ENCODE measurements around the gene SCUBE1.

The SCUBE1 gene

GRCh38 chr22:43343262-43343669, at the start of gene SCUBE1:
Gene SCUBE1, minus strand, starts transcription at chr22:43343372. Its CDS starts 111 bp downstream, at chr22:43343261.
- DNase-seq (ENCODE audit: low spot score in 2 of 2) (peak; percentile 27 to 63), ATAC-seq (peak; percentile 63)
- Mint-ChIP-seq H3K27ac (no peak within 1 kb of the TSS), H3K4me3 (peak within 1 kb of the TSS; percentile 43), H3K36me3 (no peaks in the 10 kb centered on the region), H3K4me1 (peaks cover 40% of the 10 kb centered on the region), H3K9me3 (no peaks in the 10 kb centered on the region)

GRCh38 chr22:43392385-43392989, 49.3 kb upstream of the SCUBE1 start:
- no peaks in the 10 kb centered on the region for H3K36me3 Mint-ChIP-seq
- no peak for ATAC-seq
- no peak overlapping the region for H3K4me3 Mint-ChIP-seq

GRCh38 chr22:43391306-43391705, 48.1 kb upstream of the SCUBE1 start:
- Mint-ChIP-seq H3K9me3 (no peaks in the 10 kb centered on the region), H3K4me1 (peaks cover 7% of the 10 kb centered on the region), H3K4me3 (no peak overlapping the region), H3K36me3 (no peaks in the 10 kb centered on the region), H3K27ac (no peak overlapping the region)
- ATAC-seq, result no peak
- DNase-seq (ENCODE audit: low spot score in 2 of 2), result no peak

More at GRCh38 chr22:43392385-43392989, 49.3 kb upstream of the SCUBE1 start:
- no peak for DNase-seq (ENCODE audit: low spot score in 2 of 2)
- peak overlapping the region; percentile 15 for H3K27ac Mint-ChIP-seq
- peaks cover 7% of the 10 kb centered on the region for H3K4me1 Mint-ChIP-seq
- H3K9me3 Mint-ChIP-seq, result no peaks in the 10 kb centered on the region

GRCh38 chr22:43390872-43391271, 47.7 kb upstream of the SCUBE1 start:
- H3K4me3 Mint-ChIP-seq, result no peak overlapping the region
- DNase-seq (ENCODE audit: low spot score in 2 of 2) (no peak), ATAC-seq (no peak)
- no peak overlapping the region for H3K27ac Mint-ChIP-seq
- peaks cover 7% of the 10 kb centered on the region for H3K4me1 Mint-ChIP-seq
- H3K9me3 Mint-ChIP-seq, result no peaks in the 10 kb centered on the region
- no peaks in the 10 kb centered on the region for H3K36me3 Mint-ChIP-seq

- peaks cover 7% of the 10 kb centered on the region for H3K4me1 Mint-ChIP-seq
- ATAC-seq, result no peak
Measured at GRCh38 chr22:43390166-43390565, 47.0 kb upstream of the SCUBE1 start.

GRCh38 chr22:43389227-43389836, 46.2 kb upstream of the SCUBE1 start:
- peaks cover 7% of the 10 kb centered on the region for H3K4me1 Mint-ChIP-seq
- DNase-seq (ENCODE audit: low spot score in 2 of 2) (no peak), ATAC-seq (no peak)
- no peaks in the 10 kb centered on the region for H3K36me3 Mint-ChIP-seq
- no peak overlapping the region for H3K27ac Mint-ChIP-seq
- H3K9me3 Mint-ChIP-seq, result no peaks in the 10 kb centered on the region
- H3K4me3 Mint-ChIP-seq, result no peak overlapping the region

More at GRCh38 chr22:43390166-43390565, 47.0 kb upstream of the SCUBE1 start:
- Mint-ChIP-seq H3K9me3 (no peaks in the 10 kb centered on the region), H3K27ac (no peak overlapping the region), H3K36me3 (no peaks in the 10 kb centered on the region), H3K4me3 (no peak overlapping the region)
- DNase-seq (ENCODE audit: low spot score in 2 of 2), result no peak

- Mint-ChIP-seq H3K9me3 (no peaks in the 10 kb centered on the region), H3K27ac (no peak overlapping the region), H3K36me3 (no peaks in the 10 kb centered on the region), H3K4me3 (no peak overlapping the region), H3K4me1 (peaks cover 7% of the 10 kb centered on the region)
- ATAC-seq (peak; percentile 76), DNase-seq (ENCODE audit: low spot score in 2 of 2) (peak; percentile 76 to 90)
Measured at GRCh38 chr22:43388420-43388851, 45.3 kb upstream of the SCUBE1 start.

GRCh38 chr22:43387815-43388214, 44.6 kb upstream of the SCUBE1 start:
- Mint-ChIP-seq H3K27ac (no peak overlapping the region), H3K4me3 (no peak overlapping the region), H3K4me1 (peaks cover 7% of the 10 kb centered on the region), H3K9me3 (no peaks in the 10 kb centered on the region), H3K36me3 (no peaks in the 10 kb centered on the region)
- ATAC-seq, result no peak
- no peak for DNase-seq (ENCODE audit: low spot score in 2 of 2)

- no peak overlapping the region for H3K27ac Mint-ChIP-seq
- DNase-seq (ENCODE audit: low spot score in 2 of 2) (peak; percentile 55 to 83), ATAC-seq (peak; percentile 87)
- no peaks in the 10 kb centered on the region for H3K36me3 Mint-ChIP-seq
- no peak overlapping the region for H3K4me3 Mint-ChIP-seq
- H3K4me1 Mint-ChIP-seq, result peaks cover 13% of the 10 kb centered on the region
- H3K9me3 Mint-ChIP-seq, result no peaks in the 10 kb centered on the region
Measured at GRCh38 chr22:43385770-43386641, 42.8 kb upstream of the SCUBE1 start.

GRCh38 chr22:43384863-43385262, 41.7 kb upstream of the SCUBE1 start:
- H3K4me3 Mint-ChIP-seq, result no peak overlapping the region

GRCh38 chr22:43381693-43382092, 38.5 kb upstream of the SCUBE1 start:
- no peaks in the 10 kb centered on the region for H3K9me3 Mint-ChIP-seq

More at GRCh38 chr22:43384863-43385262, 41.7 kb upstream of the SCUBE1 start:
- Mint-ChIP-seq H3K27ac (no peak overlapping the region), H3K36me3 (no peaks in the 10 kb centered on the region), H3K4me1 (peaks cover 13% of the 10 kb centered on the region), H3K9me3 (no peaks in the 10 kb centered on the region)
- DNase-seq (ENCODE audit: low spot score in 2 of 2), result no peak
- ATAC-seq, result no peak

GRCh38 chr22:43377896-43378704, 34.9 kb upstream of the SCUBE1 start:
- Mint-ChIP-seq H3K9me3 (peaks cover 5% of the 10 kb centered on the region), H3K4me1 (peaks cover 33% of the 10 kb centered on the region), H3K4me3 (peak overlapping the region; percentile 33), H3K27ac (no peak overlapping the region), H3K36me3 (no peaks in the 10 kb centered on the region)
- ATAC-seq (no peak), DNase-seq (ENCODE audit: low spot score in 2 of 2) (peak in 1 of 2 donors; percentile 58)

More at GRCh38 chr22:43381693-43382092, 38.5 kb upstream of the SCUBE1 start:
- no peak for DNase-seq (ENCODE audit: low spot score in 2 of 2)
- no peak overlapping the region for H3K4me3 Mint-ChIP-seq
- H3K4me1 Mint-ChIP-seq, result peaks cover 29% of the 10 kb centered on the region
- no peak overlapping the region for H3K27ac Mint-ChIP-seq
- ATAC-seq, result peak; percentile 55
- H3K36me3 Mint-ChIP-seq, result no peaks in the 10 kb centered on the region

GRCh38 chr22:43377548-43377895, 34.4 kb upstream of the SCUBE1 start:
- Mint-ChIP-seq H3K4me3 (peak overlapping the region; percentile 33), H3K27ac (no peak overlapping the region), H3K4me1 (peaks cover 33% of the 10 kb centered on the region), H3K9me3 (peaks cover 5% of the 10 kb centered on the region), H3K36me3 (no peaks in the 10 kb centered on the region)
- DNase-seq (ENCODE audit: low spot score in 2 of 2) (no peak), ATAC-seq (no peak)

GRCh38 chr22:43376765-43377547, 33.8 kb upstream of the SCUBE1 start:
- Mint-ChIP-seq H3K36me3 (no peaks in the 10 kb centered on the region), H3K27ac (no peak overlapping the region), H3K4me3 (peak overlapping the region; percentile 33), H3K9me3 (peaks cover 5% of the 10 kb centered on the region), H3K4me1 (peaks cover 33% of the 10 kb centered on the region)
- ATAC-seq (peak; percentile 94), DNase-seq (ENCODE audit: low spot score in 2 of 2) (peak; percentile 23 to 84)
